Measurements from ENCODE around the gene PHETA1. TPM values are rescaled to one million over a fixed set of nuclear protein-coding genes. Genes with fewer than 3 reads are reported as not detected.
"Not testable (repeated sequence)": the region's sequence is repeated elsewhere in the genome, so short reads cannot be mapped to it uniquely, and the experiment has no call there.

PHETA1 gene
- total RNA-seq, 1 donor from 2014 or later = 14.9 TPM

DNA sequence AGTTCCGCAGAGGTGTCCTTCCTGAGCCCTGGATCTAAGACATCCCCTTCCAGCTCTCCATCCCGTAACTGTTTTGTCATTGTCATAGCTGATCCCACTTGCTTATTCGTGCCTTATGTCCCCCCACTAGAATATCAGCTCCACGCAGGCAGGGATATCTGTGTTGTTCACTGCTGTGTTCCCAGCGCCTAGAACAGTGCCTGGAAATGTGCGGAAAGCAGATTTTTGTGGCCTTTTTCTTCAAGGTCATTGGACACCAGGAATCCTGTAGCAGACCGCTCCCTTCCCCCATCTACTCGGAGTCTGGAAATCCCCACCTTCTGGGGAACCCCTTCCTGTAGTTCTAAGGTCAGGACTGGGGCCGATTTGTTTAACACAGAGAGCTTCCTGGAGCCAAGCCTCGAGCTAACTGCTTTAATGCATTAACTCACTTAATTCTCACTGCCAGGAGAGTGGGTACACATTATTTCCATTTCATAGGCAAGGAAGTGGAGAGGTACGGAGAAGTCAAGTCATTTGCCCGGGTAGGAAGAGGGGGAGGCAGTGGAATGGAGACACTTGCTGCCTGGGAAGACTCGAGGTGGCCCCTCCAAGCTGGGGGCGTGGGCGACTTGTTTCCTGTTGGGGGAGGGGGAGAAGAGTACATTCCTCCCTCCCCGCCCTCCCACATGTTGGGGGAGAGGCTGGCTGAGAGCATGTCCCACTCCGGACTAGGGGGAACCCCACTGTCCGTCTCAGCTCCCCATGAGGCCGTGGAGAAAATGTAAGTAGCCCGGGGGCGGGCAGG lies 35.7 kb upstream of the PHETA1 start:
- H4K20me1 ChIP-seq (ENCODE audit: insufficient read depth, low read length) = peaks cover 18% of the 10 kb centered on the region
- Mint-ChIP-seq H3K4me1 (ENCODE audit: low read depth, unreplicated experiment) (peaks cover 18% of the 10 kb centered on the region), H3K4me3 (ENCODE audit: unreplicated experiment) (peak overlapping the region; percentile 85), H3K36me3 (ENCODE audit: low read depth, unreplicated experiment) (peaks cover 1% of the 10 kb centered on the region), H3K27ac (ENCODE audit: unreplicated experiment) (peak overlapping the region; percentile 86), H3K27me3 (ENCODE audit: low read depth, unreplicated experiment) (peaks cover 2% of the 10 kb centered on the region), H3K9me3 (ENCODE audit: unreplicated experiment) (no peaks in the 10 kb centered on the region)
- H3K27ac ChIP-seq (ENCODE audit: low read depth, low read length) = no peak overlapping the region
- H3K9ac ChIP-seq (ENCODE audit: low read length) = no peak overlapping the region
- FAIRE-seq = no peak
- H3K79me2 ChIP-seq (ENCODE audit: insufficient read depth, low read length) = peaks cover 37% of the 10 kb centered on the region
- H2AFZ ChIP-seq (ENCODE audit: low read depth, low read length) = no peak overlapping the region
- H3K9me3 ChIP-seq (ENCODE audit: insufficient read depth, low read depth, low read length) = no peaks in the 10 kb centered on the region
- DNase-seq (ENCODE audit: low read depth) = no peak
- peaks cover 37% of the 10 kb centered on the region for H3K4me1 ChIP-seq (ENCODE audit: insufficient read depth, low read length)
- no peaks in the 10 kb centered on the region for H3K36me3 ChIP-seq (ENCODE audit: insufficient read depth, low read length)
- H3K27me3 ChIP-seq (ENCODE audit: insufficient read depth, low read length) = no peaks in the 10 kb centered on the region
- H3K4me3 ChIP-seq (ENCODE audit: insufficient read depth, low read depth, low read length) = no peak overlapping the region
- peak overlapping the region; percentile 78 for H3K4me2 ChIP-seq (ENCODE audit: low read length)
- no peak for TF ChIP-seq EZH2 (IDR thresholded peaks at IDR 0.05; ENCODE audit: insufficient read depth, low read length)
- TF ChIP-seq, protein P1, sequence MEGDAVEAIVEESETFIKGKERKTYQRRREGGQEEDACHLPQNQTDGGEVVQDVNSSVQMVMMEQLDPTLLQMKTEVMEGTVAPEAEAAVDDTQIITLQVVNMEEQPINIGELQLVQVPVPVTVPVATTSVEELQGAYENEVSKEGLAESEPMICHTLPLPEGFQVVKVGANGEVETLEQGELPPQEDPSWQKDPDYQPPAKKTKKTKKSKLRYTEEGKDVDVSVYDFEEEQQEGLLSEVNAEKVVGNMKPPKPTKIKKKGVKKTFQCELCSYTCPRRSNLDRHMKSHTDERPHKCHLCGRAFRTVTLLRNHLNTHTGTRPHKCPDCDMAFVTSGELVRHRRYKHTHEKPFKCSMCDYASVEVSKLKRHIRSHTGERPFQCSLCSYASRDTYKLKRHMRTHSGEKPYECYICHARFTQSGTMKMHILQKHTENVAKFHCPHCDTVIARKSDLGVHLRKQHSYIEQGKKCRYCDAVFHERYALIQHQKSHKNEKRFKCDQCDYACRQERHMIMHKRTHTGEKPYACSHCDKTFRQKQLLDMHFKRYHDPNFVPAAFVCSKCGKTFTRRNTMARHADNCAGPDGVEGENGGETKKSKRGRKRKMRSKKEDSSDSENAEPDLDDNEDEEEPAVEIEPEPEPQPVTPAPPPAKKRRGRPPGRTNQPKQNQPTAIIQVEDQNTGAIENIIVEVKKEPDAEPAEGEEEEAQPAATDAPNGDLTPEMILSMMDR (IDR thresholded peaks at IDR 0.05; ENCODE audit: insufficient read depth, low read depth, low read length) = no peak

DNA sequence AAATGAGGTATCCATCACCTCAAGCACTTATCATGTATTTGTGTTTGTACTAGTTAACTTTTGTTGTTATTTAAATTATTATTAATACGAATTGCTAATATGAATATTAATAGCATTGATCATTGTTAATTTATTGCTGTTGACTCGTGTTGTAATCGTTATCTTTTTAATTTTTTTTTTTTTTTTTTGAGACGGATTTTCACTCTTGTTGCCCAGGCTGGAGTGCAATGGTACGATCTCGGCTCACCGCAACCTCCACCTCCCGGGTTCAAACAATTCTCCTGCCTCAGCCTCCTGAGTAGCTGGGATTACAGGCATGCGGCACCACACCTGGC lies 33.6 kb upstream of the PHETA1 start:
- H3K4me1 ChIP-seq (ENCODE audit: insufficient read depth, low read length) = peaks cover 24% of the 10 kb centered on the region
- H2AFZ ChIP-seq (ENCODE audit: low read depth, low read length); H3K4me3 ChIP-seq (ENCODE audit: insufficient read depth, low read depth, low read length); H3K27ac Mint-ChIP-seq (ENCODE audit: unreplicated experiment); H3K9me3 Mint-ChIP-seq (ENCODE audit: unreplicated experiment); H3K9ac ChIP-seq (ENCODE audit: low read length); H3K27me3 Mint-ChIP-seq (ENCODE audit: low read depth, unreplicated experiment); H3K27me3 ChIP-seq (ENCODE audit: insufficient read depth, low read length); DNase-seq (ENCODE audit: low read depth); H3K36me3 ChIP-seq (ENCODE audit: insufficient read depth, low read length); H3K4me3 Mint-ChIP-seq (ENCODE audit: unreplicated experiment); H4K20me1 ChIP-seq (ENCODE audit: insufficient read depth, low read length); FAIRE-seq; H3K9me3 ChIP-seq (ENCODE audit: insufficient read depth, low read depth, low read length); H3K36me3 Mint-ChIP-seq (ENCODE audit: low read depth, unreplicated experiment); H3K4me2 ChIP-seq (ENCODE audit: low read length); H3K27ac ChIP-seq (ENCODE audit: low read depth, low read length): not testable (repeated sequence)
- H3K4me1 Mint-ChIP-seq (ENCODE audit: low read depth, unreplicated experiment) = peaks cover 10% of the 10 kb centered on the region
- peaks cover 16% of the 10 kb centered on the region for H3K79me2 ChIP-seq (ENCODE audit: insufficient read depth, low read length)

DNA sequence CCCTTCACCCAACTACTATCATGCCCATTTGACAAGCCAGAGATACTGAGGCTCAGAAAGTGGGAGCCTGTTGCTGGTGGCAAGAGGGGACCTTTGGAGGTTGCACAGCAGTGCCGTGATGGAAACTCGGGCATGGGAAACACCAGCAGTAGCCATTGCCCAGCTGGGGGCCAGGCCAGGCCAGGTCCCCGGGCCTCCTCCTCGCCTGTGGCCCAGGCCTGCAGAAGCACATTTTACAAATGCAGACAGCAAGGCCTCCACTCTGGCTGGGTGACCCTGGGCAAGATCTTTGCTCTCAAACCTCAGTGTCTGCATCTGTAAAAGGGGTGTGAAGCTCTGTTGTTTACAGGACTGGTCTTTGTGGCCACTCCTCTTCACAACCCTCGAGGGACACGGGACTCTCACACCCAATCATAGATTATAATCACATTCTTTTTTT lies 32.3 kb upstream of the PHETA1 start:
- H3K36me3 Mint-ChIP-seq (ENCODE audit: low read depth, unreplicated experiment) = no peaks in the 10 kb centered on the region
- no peak for TF ChIP-seq EZH2 (IDR thresholded peaks at IDR 0.05; ENCODE audit: insufficient read depth, low read length)
- TF ChIP-seq, protein P1 (IDR thresholded peaks at IDR 0.05; ENCODE audit: insufficient read depth, low read depth, low read length) = no peak
- FAIRE-seq (no peak), DNase-seq (ENCODE audit: low read depth) (no peak)
- no peaks in the 10 kb centered on the region for H4K20me1 ChIP-seq (ENCODE audit: insufficient read depth, low read length)
- H3K27ac Mint-ChIP-seq (ENCODE audit: unreplicated experiment) = no peak overlapping the region
- peaks cover 22% of the 10 kb centered on the region for H3K4me1 ChIP-seq (ENCODE audit: insufficient read depth, low read length)
- no peak overlapping the region for H3K4me3 Mint-ChIP-seq (ENCODE audit: unreplicated experiment)
- H3K36me3 ChIP-seq (ENCODE audit: insufficient read depth, low read length) = no peaks in the 10 kb centered on the region
- no peaks in the 10 kb centered on the region for H3K27me3 ChIP-seq (ENCODE audit: insufficient read depth, low read length)
- no peak overlapping the region for H3K4me3 ChIP-seq (ENCODE audit: insufficient read depth, low read depth, low read length)
- H3K27ac ChIP-seq (ENCODE audit: low read depth, low read length) = no peak overlapping the region
- H3K9me3 ChIP-seq (ENCODE audit: insufficient read depth, low read depth, low read length) = no peaks in the 10 kb centered on the region
- peaks cover 2% of the 10 kb centered on the region for H3K27me3 Mint-ChIP-seq (ENCODE audit: low read depth, unreplicated experiment)
- peaks cover 10% of the 10 kb centered on the region for H3K4me1 Mint-ChIP-seq (ENCODE audit: low read depth, unreplicated experiment)
- H3K9me3 Mint-ChIP-seq (ENCODE audit: unreplicated experiment) = no peaks in the 10 kb centered on the region
- peaks cover 4% of the 10 kb centered on the region for H3K79me2 ChIP-seq (ENCODE audit: insufficient read depth, low read length)
- no peak overlapping the region for H3K9ac ChIP-seq (ENCODE audit: low read length)
- no peak overlapping the region for H3K4me2 ChIP-seq (ENCODE audit: low read length)
- H2AFZ ChIP-seq (ENCODE audit: low read depth, low read length) = no peak overlapping the region

DNA sequence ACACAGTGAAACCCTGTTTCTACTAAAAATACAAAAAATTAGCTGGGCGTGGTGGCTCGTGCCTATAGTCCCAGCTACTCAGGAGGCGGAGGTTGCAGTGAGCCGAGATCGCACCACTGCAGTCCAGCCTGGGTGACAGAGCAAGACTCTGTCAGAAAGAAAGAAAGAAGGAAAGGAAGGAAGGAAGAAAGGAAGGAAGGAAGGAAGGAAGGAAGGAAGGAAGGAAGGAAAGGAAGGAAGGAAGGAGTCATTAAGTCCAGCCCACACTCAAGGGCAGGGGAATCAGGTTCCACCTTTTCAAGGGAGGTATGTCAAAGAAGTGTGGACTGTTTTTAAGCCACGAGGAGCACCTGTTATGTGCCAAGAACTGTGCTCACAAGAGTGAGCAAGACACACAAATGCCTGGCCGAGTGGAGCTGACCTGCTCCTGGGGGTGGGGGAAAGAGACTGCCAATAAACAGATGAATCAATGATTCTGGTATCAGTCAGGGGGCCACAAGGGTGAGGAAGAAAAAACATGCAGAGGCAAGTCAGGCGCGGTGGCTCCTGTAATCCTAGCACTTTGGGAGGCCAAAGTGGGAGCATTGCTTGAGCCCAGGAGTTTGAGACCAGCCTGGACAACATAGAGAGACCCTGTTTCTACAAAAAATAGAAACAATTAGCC lies 31.0 kb upstream of the PHETA1 start:
- H3K27me3 ChIP-seq (ENCODE audit: insufficient read depth, low read length); H3K9me3 Mint-ChIP-seq (ENCODE audit: unreplicated experiment); H3K36me3 ChIP-seq (ENCODE audit: insufficient read depth, low read length); H3K27ac ChIP-seq (ENCODE audit: low read depth, low read length); H3K9me3 ChIP-seq (ENCODE audit: insufficient read depth, low read depth, low read length); H3K36me3 Mint-ChIP-seq (ENCODE audit: low read depth, unreplicated experiment); H3K79me2 ChIP-seq (ENCODE audit: insufficient read depth, low read length); H3K4me3 Mint-ChIP-seq (ENCODE audit: unreplicated experiment); H3K9ac ChIP-seq (ENCODE audit: low read length); H3K4me2 ChIP-seq (ENCODE audit: low read length); H4K20me1 ChIP-seq (ENCODE audit: insufficient read depth, low read length); H3K27ac Mint-ChIP-seq (ENCODE audit: unreplicated experiment); H3K27me3 Mint-ChIP-seq (ENCODE audit: low read depth, unreplicated experiment); H2AFZ ChIP-seq (ENCODE audit: low read depth, low read length); DNase-seq (ENCODE audit: low read depth); FAIRE-seq; H3K4me3 ChIP-seq (ENCODE audit: insufficient read depth, low read depth, low read length): not testable (repeated sequence)
- H3K4me1 Mint-ChIP-seq (ENCODE audit: low read depth, unreplicated experiment) = peaks cover 10% of the 10 kb centered on the region
- H3K4me1 ChIP-seq (ENCODE audit: insufficient read depth, low read length) = peaks cover 21% of the 10 kb centered on the region
